GM19324 (cell line): ENCODE measurements around the gene VPS41.

Source experiments
- ATAC-seq: cut with Tn5 transposase; IDR thresholded peaks from one replicate; pipeline ENCODE4 v1.9.1; 2021; ENCODE audit warnings: mild to moderate bottlenecking, moderate library complexity; ENCODE audit not compliant: unreplicated experiment, low FRiP score

VPS41 gene

DNA sequence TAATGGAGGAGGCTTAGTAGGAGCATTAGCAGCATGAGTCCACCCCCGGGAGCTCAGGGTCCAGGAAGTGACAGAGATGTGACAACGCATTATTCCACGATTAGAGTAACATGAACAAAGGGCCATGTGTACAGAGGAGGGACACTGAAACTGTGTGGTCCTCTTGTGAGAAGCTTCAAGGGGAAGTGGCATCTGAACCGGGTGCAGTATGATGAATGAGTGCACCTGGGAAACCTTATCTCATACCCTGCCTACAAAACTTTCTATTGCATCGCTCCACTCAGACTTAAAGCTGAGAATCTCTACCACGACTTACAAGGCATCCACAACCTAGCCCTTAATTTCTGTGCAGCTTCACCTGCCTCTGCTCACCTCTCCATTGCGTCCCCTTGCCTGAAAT is 162.6 kb downstream of the VPS41 start:
- no peak for ATAC-seq

- ATAC-seq = no peak
Measured at GRCh38 chr7:38744746-38745145, 164.2 kb downstream of the VPS41 start.

GRCh38 chr7:38743899-38744298 is 165.1 kb downstream of the VPS41 start:
- no peak for ATAC-seq

DNA sequence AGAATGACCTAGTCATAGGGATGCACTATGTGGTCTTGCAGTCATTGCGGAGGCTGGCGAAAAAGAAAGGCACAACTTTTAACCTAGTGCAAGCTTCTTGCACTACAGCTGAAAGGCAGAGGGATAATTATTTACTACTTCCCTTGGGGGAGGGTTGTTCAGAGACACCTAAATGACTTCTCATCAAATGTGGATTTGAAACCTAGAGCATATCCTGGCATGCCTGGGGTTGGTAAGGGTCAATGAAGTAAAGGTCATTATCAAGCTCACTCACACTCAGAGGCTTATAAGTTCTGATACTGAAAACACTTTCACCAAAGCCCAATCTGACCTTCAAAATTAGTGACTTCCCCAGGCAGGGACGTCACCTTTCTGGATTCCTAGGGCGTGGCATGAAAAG is 168.9 kb downstream of the VPS41 start:
- ATAC-seq = no peak

- no peak for ATAC-seq
Measured at GRCh38 chr7:38736138-38736537, 172.9 kb downstream of the VPS41 start.

DNA sequence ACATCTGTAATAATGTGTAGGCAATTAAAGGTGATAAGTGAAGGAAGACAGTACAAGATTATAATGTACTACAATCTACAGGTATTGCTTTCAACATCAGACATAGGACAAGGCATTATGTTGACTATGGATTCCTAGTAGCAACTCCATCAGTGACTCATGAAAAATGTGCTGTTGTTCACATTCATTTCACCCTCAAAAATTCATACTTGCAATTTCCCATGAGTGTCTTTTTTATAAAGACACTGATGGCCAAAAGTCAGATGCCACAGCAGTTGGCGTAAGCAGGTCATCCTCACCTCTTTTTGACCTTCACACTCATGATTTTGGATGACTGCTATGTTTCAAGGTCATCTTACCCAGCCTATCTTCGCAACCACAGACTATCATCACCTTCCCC is 177.8 kb downstream of the VPS41 start:
- no peak for ATAC-seq

- ATAC-seq = no peak
Measured at GRCh38 chr7:38728145-38728544, 180.8 kb downstream of the VPS41 start.

DNA sequence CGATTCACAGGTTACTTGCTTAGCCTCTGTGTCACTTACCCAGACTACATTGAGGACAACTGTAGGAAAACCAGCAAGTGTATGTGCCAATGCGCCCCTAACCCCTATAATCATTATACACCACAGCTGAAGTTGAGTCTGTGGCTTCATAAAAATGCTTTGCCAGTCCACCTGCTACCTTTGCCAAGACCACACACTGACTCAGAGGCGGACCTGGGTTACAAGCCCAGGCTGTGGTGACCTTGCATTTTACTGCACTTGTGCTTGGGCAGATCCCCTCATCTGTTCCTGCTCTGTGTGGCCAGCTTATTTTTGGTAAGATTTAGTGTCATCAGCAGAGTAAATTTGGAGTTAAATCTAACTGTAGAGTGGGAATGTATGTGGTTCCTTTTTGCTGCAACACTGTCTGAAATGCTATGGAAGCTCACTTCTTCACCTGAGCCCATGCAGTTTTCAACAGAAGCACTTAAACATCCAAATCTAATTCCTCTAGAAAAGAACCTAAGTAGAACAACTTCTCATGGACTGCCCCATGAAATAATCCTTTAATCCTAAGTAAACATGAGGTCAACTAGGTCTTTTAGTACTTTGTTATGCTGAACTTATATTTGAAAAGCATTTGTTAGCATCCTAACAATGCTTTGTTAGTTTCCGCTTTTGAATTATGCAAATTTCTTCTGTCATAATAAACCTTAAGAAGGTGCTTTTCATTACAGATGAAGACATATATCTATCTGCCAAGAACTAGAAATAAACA is 181.6 kb downstream of the VPS41 start:
- ATAC-seq = no peak

DNA sequence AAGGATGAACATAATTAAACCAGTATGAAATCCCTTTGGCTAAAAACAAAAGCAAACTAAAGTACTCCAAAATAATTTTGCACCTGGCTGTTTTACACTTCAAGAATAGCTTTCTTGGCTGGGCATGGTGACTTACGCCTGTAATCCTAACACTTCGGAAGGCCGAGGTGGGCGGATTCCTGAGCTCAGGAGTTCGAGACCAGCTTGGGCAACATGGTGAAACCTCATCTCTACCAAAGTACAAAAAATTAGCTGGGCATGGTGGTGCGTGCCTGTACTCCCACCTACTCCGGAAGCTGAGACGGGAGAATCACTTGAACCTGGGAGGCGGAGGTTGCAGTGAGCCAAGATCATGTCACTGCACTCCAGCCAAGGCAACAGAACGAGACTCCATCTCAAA is 185.7 kb downstream of the VPS41 start:
- ATAC-seq = no peak

GRCh38 chr7:38716397-38716796 is 192.6 kb downstream of the VPS41 start:
- no peak for ATAC-seq

DNA sequence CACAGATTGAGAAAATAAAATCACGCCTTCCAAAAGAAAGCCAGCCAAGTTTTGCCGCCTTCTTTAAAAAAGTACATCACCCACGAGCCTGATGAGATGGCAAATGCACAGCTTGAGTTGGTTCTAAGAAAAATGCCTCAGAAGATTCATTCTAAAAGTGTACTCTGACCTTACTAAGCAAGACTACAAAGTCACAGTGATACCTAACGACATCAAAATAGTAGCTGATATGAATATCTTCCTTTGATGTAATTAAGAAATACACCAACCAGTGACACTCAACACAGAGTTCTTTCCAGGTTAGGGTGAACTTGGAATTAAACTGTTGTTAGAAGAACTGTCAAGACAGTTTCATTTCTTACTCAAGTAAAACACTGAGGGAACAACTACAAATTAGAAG is 199.9 kb downstream of the VPS41 start:
- ATAC-seq = no peak

DNA sequence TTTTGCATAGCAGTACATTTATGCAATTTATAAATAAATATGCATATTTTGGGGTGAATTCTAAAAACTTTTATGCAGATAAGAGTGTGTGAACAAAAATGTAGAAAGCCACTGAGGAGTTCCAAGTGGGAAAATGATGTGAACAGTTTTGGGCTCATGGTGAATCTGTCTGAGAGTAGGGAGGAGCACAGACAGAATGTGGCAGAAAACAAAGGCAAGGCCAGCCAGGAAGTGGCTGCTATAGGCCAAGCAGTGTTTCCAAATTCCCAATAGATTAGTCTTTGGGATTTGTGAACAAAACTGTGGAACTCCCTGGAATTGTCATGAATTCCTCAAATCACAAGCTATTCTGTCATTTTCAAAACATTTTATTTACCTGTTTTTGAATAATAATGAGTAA is 204.2 kb downstream of the VPS41 start:
- no peak for ATAC-seq

DNA sequence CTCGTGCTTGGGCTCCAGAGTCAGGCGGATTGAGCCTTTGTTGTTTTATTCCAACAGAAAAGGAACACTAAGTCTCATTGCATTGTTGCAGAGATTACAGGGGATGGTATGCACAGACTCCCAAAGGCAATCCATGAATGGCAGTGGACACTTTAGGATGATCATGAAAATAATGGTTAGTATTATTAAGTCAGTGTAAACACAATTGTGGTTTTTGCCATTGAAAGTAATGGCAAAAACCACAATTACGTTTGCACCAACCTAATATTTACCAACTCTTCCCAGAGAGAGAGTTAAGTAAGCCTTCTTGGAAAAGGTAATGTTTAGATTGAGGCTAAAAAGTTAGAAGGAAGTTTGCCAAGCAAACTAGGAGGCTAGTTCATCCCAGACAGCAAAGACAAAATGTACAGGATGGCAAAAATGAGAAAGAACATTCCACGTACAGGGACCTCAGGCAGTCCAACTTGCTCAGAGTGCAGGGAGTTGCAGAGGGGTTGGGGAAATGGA is 204.9 kb downstream of the VPS41 start:
- no peak for ATAC-seq

DNA sequence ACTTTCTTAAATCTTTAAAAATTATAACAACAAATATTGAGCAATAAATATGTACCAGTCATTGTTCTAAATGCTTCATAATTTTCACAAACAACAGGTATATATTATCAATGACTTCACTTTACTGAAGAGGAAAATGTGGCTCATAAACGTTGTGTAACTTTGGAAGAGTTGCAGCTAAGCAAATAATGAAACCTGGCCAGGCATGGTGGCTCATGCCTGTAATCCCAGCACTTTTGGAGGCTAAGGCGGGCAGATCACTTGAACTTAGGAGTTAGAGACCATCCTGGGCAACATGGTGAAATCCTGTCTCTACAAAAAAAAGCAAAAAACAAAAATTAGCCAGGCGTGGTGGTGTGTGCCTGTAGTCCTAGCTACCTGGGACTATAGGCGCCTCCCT is 205.9 kb downstream of the VPS41 start:
- ATAC-seq = no peak

DNA sequence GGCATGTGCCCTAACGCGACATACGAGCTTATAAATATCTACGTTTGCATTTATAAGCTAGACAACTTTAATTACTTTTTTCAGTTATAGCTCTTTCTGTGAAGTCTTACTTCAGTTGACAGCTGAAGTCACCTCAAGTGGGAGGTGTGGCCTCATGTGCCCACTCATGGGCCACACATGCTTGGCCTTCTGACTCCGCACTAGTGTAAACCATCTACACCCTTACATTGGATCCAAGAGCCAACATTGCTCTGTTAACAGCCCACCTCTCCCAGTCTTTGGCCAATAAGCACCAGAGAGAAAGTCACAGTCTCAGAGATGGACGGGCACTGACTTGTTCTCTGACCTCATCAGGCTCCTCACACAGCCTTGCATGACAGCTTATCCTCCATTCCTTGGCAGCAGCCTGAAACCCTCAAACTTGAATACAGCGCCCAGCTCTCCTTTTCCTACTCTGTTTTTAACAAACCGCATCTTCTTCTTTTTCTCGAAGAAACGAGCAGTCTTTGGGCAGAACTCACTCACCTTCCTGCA is 206.9 kb downstream of the VPS41 start:
- no peak for ATAC-seq

DNA sequence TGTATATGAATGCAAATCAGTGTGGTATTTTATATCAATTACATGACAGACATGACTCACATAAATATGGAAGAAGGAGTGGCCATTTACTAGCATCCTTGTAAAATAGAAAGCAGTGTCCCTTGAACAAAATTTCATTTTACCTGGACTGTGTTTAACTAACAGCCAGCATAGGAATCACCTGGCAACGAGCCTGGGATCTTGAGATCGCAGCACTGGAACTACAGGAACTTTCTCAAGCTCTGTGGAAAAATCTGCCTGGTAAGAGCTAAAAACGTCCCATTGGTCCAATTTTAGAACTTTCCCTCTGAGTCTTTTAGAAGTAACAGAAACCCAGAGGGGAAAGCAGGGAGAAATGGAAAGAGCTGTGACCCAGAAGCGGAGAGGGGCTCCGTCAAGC is 208.9 kb downstream of the VPS41 start:
- ATAC-seq = no peak

DNA sequence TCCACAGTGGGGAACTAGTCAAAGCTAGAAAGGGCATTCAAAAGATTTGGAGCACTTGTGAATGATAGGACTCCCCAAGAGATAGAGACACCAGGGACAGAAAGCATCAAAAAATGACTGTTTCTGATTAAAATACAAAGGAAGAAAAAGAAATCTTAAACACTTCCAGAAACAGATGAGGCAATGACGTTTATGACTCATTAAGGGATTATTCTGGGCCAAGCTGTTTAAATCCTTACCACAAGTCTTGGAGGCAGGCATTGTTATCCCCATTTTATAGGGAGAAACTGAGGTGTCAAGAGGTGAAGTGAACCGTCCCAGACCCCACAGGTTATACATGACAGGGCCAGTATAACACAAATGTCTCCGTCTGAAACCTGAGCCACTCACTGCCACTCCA is 209.5 kb downstream of the VPS41 start:
- ATAC-seq = no peak

DNA sequence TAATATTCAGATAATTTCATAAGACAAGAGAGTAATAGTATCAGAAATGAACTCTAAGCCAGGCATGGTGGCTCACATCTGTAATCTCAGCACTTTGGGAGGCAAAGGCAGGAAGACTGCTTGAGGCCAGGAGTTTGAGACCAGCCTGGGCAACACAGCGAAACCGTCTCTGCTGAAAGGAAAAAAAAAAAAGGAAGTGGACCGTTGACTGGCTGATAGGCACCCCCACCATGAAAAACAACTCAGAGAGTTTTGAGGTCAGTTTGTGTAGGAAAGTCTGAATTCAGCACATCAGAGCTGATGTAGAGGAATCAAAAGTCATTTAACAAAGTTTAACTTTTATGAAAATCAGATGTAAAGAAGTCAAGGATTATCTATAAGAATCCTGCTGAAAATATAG is 214.7 kb downstream of the VPS41 start:
- ATAC-seq = no peak

GRCh38 chr7:38686888-38687287 is 222.1 kb downstream of the VPS41 start:
- ATAC-seq = no peak

- ATAC-seq = no peak
Measured at GRCh38 chr7:38685851-38686250, 223.1 kb downstream of the VPS41 start.

GRCh38 chr7:38682606-38683005 is 226.4 kb downstream of the VPS41 start:
- no peak for ATAC-seq

- ATAC-seq = no peak
Measured at GRCh38 chr7:38681882-38682281, 227.1 kb downstream of the VPS41 start.
